Measurements from ENCODE around the gene GPRC5A.

GPRC5A gene

GRCh38 chr12:12915656-12916055 lies 24.3 kb downstream of the GPRC5A start:
- no peak for DNase-seq

- DNase-seq = peak; percentile 66
Measured at GRCh38 chr12:12916135-12916944, 25.0 kb downstream of the GPRC5A start.

- no peak for DNase-seq
Measured at GRCh38 chr12:12917517-12917916, 26.2 kb downstream of the GPRC5A start.

GRCh38 chr12:12918781-12919389 lies 27.5 kb downstream of the GPRC5A start:
- DNase-seq = no peak

GRCh38 chr12:12919666-12920435 lies 28.5 kb downstream of the GPRC5A start:
- no peak for DNase-seq

- DNase-seq = peak; percentile 29
Measured at GRCh38 chr12:12922191-12922616, 30.8 kb downstream of the GPRC5A start.

- no peak for DNase-seq
Measured at GRCh38 chr12:12922978-12923377, 31.6 kb downstream of the GPRC5A start.

- no peak for DNase-seq
Measured at GRCh38 chr12:12924169-12924568, 32.8 kb downstream of the GPRC5A start.

GRCh38 chr12:12925388-12925787 lies 34.0 kb downstream of the GPRC5A start:
- DNase-seq = no peak

- no peak for DNase-seq
Measured at GRCh38 chr12:12926571-12927071, 35.3 kb downstream of the GPRC5A start.

- DNase-seq = no peak
Measured at GRCh38 chr12:12927211-12928079, 36.1 kb downstream of the GPRC5A start.

- DNase-seq = no peak
Measured at GRCh38 chr12:12929696-12930095, 38.3 kb downstream of the GPRC5A start.

- no peak for DNase-seq
Measured at GRCh38 chr12:12930633-12931219, 39.4 kb downstream of the GPRC5A start.

GRCh38 chr12:12933742-12934141 lies 42.4 kb downstream of the GPRC5A start:
- DNase-seq = no peak

GRCh38 chr12:12934556-12934955 lies 43.2 kb downstream of the GPRC5A start:
- no peak for DNase-seq

- DNase-seq = no peak
Measured at GRCh38 chr12:12936983-12937491, 45.7 kb downstream of the GPRC5A start.

- DNase-seq = no peak
Measured at GRCh38 chr12:12938541-12938940, 47.2 kb downstream of the GPRC5A start.

GRCh38 chr12:12939888-12940287 lies 48.5 kb downstream of the GPRC5A start:
- DNase-seq = no peak

- DNase-seq = no peak
Measured at GRCh38 chr12:12941450-12942350, 50.3 kb downstream of the GPRC5A start.

GRCh38 chr12:12943586-12944260 lies 52.4 kb downstream of the GPRC5A start:
- no peak for DNase-seq

Data from GOT3 (cell line).